ENCODE results near the gene PCDHB9.

DNA sequence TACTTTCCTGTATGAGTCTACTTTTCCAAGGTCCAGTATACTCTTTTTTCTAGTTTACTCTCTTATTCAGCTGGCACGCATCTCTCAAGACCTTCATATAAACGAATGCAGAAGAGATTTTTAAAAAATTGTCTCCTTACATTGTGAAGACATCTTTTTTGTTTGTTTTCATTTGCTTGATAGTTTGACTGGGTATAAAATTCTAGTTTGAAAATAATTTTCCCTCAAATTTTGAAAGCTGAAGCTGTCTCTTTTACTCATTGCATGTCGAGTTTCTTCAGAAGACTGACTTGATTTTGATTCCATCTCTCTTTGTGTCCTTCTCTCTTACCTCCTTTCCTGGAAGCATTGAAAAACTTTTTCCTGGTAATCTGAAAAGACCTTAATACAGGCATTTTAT is 9.4 kb downstream of the PCDHB9 start:
- TF ChIP-seq, protein P1, sequence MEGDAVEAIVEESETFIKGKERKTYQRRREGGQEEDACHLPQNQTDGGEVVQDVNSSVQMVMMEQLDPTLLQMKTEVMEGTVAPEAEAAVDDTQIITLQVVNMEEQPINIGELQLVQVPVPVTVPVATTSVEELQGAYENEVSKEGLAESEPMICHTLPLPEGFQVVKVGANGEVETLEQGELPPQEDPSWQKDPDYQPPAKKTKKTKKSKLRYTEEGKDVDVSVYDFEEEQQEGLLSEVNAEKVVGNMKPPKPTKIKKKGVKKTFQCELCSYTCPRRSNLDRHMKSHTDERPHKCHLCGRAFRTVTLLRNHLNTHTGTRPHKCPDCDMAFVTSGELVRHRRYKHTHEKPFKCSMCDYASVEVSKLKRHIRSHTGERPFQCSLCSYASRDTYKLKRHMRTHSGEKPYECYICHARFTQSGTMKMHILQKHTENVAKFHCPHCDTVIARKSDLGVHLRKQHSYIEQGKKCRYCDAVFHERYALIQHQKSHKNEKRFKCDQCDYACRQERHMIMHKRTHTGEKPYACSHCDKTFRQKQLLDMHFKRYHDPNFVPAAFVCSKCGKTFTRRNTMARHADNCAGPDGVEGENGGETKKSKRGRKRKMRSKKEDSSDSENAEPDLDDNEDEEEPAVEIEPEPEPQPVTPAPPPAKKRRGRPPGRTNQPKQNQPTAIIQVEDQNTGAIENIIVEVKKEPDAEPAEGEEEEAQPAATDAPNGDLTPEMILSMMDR (IDR thresholded peaks at IDR 0.05; ENCODE audit: low read depth, low read length, poor library complexity, severe bottlenecking): no peak
- no peak for TF ChIP-seq EZH2phosphoT487 (IDR thresholded peaks at IDR 0.05; ENCODE audit: borderline replicate concordance, low read length)
